NCI-H2029 treated with DMSO at 0.1 percent for 48 hours (cell line): ENCODE results near the gene NXNL2.
A peak's percentile ranks its signal among the peaks of the same experiment; 100 is the strongest.

ENCODE experiments used
- DNase-seq: peaks from one replicate; lab custom pipeline; 2025; lab: John Stamatoyannopoulos, UW

The NXNL2 gene

GRCh38 chr9:88578121-88579049, 43.4 kb downstream of the NXNL2 start:
- peak; percentile 23 for DNase-seq

- no peak for DNase-seq
Observed at GRCh38 chr9:88579050-88579715, 44.2 kb downstream of the NXNL2 start.

GRCh38 chr9:88580961-88581360, 46.0 kb downstream of the NXNL2 start:
- no peak for DNase-seq

- no peak for DNase-seq
Observed at GRCh38 chr9:88583901-88584596, 49.1 kb downstream of the NXNL2 start.

GRCh38 chr9:88585426-88585825, 50.4 kb downstream of the NXNL2 start:
- no peak for DNase-seq

GRCh38 chr9:88586452-88586851, 51.5 kb downstream of the NXNL2 start:
- no peak for DNase-seq

GRCh38 chr9:88587182-88587581, 52.2 kb downstream of the NXNL2 start:
- no peak for DNase-seq

GRCh38 chr9:88587885-88588649, 53.1 kb downstream of the NXNL2 start:
- no peak for DNase-seq

GRCh38 chr9:88589656-88590055, 54.7 kb downstream of the NXNL2 start:
- DNase-seq, result no peak

GRCh38 chr9:88590558-88591146, 55.7 kb downstream of the NXNL2 start:
- no peak for DNase-seq

GRCh38 chr9:88593537-88594185, 58.7 kb downstream of the NXNL2 start:
- DNase-seq, result peak; percentile 6
